Type B pancreatic cell (in vitro differentiated cells): ENCODE data around the gene MTA1. TPM values are rescaled to one million over a fixed set of nuclear protein-coding genes. Genes with fewer than 3 reads are reported as not detected.

ENCODE experiments used
- DNase-seq: peaks from one replicate; pipeline ENCODE4 v3.0.0; 2021; ENCODE audit warnings: mixed read lengths; ENCODE audit not compliant: unreplicated experiment; ENCODE audit errors: extremely low spot score
- H3K27ac Mint-ChIP-seq: 2 replicates; pipeline ENCODE4 v1.8.0; 2021; ENCODE audit warnings: mild to moderate bottlenecking, mixed read lengths
- H3K27me3 Mint-ChIP-seq: 2 replicates; pipeline ENCODE4 v1.8.0; 2021; ENCODE audit warnings: mixed read lengths
- H3K36me3 Mint-ChIP-seq: 2 replicates; pipeline ENCODE4 v1.8.0; 2021; ENCODE audit warnings: mixed read lengths
- H3K4me1 Mint-ChIP-seq: one replicate; pipeline ENCODE4 v1.8.0; 2021; ENCODE audit warnings: mixed read lengths; ENCODE audit not compliant: unreplicated experiment
- H3K4me3 Mint-ChIP-seq: 2 replicates; pipeline ENCODE4 v1.8.0; 2021; ENCODE audit warnings: mild to moderate bottlenecking, mixed read lengths
- H3K9me3 Mint-ChIP-seq: 2 replicates; pipeline ENCODE4 v1.8.0; 2021; ENCODE audit warnings: mixed read lengths
- total RNA-seq: library from RNA; stranded (reverse); gene quantifications from 2 replicates; pipeline ENCODE4 v1.2.1, GENCODE V29; 2021; ENCODE audit warnings: low replicate concordance
- TF ChIP-seq, protein P1 (sequence below): fragments of 200-600 bp; sonication (generic); conservative IDR thresholded peaks from 2 replicates; pipeline ENCODE4 v1.5.0; 2021; ENCODE audit warnings: antibody characterized with exemption, mild to moderate bottlenecking

MTA1 gene
- total RNA-seq, 1 donor from 2014 or later = 194 TPM

DNA sequence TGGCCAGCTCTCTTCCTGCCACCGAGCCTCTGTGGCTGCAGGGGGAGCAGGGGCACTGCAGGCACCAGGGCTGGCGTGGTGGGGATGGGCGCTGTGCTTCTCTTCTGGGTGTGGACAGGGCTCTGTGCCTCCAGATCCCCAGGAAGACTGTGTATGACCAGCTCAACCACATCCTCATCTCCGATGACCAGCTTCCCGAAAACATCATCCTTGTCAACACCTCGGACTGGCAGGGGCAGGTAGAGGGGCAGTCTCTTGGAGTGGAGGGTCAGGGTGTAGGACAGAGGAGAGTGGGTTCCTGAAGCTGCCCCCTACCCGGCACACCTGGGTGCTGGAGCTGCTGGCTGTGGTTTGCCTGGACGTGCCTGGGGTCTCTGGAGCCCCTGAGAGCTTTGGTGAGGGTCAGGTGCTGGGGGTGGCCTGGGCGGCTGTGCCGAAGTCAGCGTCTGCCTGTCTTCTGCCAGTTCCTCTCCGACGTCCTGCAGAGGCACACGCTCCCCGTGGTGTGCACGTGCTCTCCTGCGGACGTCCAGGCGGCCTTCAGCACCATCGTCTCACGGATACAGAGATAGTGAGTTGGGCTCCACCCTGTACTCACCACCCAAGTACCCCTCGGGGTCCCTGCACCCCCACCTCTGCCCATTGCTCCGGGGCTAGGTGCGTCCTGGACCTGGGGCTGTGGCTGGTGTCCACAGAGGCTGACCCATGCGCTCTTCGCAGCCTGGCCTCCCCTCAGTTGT lies 37.1 kb upstream of the MTA1 start:
- DNase-seq = no peak
- H3K36me3 Mint-ChIP-seq = peaks cover 4% of the 10 kb centered on the region
- no peaks in the 10 kb centered on the region for H3K4me1 Mint-ChIP-seq
- TF ChIP-seq, protein P1, sequence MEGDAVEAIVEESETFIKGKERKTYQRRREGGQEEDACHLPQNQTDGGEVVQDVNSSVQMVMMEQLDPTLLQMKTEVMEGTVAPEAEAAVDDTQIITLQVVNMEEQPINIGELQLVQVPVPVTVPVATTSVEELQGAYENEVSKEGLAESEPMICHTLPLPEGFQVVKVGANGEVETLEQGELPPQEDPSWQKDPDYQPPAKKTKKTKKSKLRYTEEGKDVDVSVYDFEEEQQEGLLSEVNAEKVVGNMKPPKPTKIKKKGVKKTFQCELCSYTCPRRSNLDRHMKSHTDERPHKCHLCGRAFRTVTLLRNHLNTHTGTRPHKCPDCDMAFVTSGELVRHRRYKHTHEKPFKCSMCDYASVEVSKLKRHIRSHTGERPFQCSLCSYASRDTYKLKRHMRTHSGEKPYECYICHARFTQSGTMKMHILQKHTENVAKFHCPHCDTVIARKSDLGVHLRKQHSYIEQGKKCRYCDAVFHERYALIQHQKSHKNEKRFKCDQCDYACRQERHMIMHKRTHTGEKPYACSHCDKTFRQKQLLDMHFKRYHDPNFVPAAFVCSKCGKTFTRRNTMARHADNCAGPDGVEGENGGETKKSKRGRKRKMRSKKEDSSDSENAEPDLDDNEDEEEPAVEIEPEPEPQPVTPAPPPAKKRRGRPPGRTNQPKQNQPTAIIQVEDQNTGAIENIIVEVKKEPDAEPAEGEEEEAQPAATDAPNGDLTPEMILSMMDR = no peak
- no peak overlapping the region for H3K4me3 Mint-ChIP-seq
- no peaks in the 10 kb centered on the region for H3K9me3 Mint-ChIP-seq
- no peaks in the 10 kb centered on the region for H3K27me3 Mint-ChIP-seq
- H3K27ac Mint-ChIP-seq = no peak overlapping the region

DNA sequence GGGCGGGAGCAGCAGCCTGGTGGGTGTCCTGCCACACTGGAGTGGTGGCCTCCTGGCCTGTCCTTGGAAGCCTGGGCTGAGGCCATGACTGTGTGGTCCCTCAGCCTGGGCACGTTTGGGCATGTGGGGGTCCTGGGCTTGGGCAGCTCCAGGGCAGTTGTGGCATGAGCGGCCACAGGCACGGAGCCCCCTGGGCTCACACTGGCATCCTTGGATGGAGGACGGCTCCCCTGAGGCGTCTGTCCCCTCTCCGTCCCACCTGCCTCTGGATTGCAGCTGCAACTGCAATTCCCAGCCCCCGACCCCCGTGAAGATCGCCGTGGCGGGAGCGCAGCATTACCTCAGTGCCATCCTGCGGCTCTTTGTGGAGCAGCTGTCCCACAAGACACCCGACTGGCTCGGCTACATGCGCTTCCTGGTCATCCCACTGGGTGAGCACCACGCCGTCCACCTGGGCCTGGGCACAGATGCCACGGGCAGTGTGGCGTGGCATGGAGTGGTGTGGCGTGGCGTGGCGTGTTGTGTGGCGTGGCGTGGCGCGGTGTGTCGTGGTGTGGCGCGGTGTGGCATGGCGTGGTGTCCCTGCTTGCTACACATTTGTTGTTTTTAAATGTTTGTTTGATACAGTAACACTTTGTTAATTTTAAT lies 36.4 kb upstream of the MTA1 start:
- H3K27me3 Mint-ChIP-seq = no peaks in the 10 kb centered on the region
- H3K27ac Mint-ChIP-seq = no peak overlapping the region
- H3K4me1 Mint-ChIP-seq = no peaks in the 10 kb centered on the region
- H3K9me3 Mint-ChIP-seq = no peaks in the 10 kb centered on the region
- peaks cover 4% of the 10 kb centered on the region for H3K36me3 Mint-ChIP-seq
- no peak for DNase-seq
- no peak overlapping the region for H3K4me3 Mint-ChIP-seq
- TF ChIP-seq, protein P1 = no peak

DNA sequence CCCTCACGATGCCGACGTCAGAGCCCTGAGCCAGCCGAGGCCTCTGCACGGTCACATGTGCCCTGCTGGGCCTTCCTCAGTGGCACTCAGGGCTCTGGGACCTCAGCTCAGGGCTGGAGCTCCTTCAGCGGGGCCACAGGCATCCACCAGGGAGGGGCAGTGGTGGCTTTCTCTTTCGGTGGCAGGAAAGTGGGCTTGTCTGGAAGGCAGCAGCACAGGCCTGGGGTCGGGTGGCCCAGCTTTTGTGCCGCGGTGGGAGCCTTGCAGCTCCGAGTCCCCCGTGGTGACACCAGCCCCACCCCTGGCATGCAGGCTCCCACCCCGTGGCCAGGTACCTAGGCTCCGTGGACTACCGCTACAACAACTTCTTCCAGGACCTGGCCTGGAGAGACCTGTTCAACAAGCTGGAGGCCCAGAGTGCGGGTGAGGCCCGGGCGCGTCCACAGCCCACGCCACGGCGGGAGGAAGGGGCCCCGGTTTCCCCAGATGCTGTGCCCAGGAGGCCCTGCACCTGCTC lies 35.5 kb upstream of the MTA1 start:
- no peaks in the 10 kb centered on the region for H3K9me3 Mint-ChIP-seq
- no peak overlapping the region for H3K4me3 Mint-ChIP-seq
- no peaks in the 10 kb centered on the region for H3K27me3 Mint-ChIP-seq
- DNase-seq = no peak
- TF ChIP-seq, protein P1 = no peak
- peaks cover 4% of the 10 kb centered on the region for H3K36me3 Mint-ChIP-seq
- no peak overlapping the region for H3K27ac Mint-ChIP-seq
- no peaks in the 10 kb centered on the region for H3K4me1 Mint-ChIP-seq

DNA sequence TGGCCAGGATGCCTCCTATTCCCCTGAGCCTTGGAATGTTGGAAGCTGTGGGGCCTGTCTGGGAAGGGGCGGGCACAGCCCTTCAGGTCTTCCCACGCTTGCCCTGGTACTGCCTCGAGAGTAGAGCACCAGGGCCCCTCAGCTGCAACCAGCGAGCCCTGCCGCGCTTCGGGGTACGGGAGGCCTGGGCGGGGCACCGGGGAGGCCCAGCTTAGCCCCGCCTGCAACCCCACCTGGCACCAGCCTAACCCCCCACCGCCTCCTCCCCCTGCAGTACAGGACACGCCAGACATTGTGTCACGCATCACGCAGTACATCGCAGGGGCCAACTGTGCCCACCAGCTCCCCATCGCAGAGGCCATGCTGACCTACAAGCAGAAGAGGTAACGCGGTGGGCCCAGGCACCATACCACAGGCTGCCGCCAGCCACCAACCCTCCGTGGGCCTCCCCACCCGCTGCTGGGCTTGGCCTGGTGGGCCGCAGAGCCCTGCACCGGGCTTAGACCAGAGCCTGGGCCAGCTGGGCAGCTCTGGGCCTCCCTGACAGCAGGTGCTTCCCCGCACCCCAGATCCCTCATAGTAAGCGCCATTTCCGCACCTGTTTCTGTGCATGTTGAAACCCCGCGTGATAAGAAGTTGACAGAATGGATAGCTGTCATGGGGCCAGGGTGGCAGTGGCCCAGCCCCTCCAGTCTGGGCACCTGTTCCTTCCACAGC lies 34.9 kb upstream of the MTA1 start:
- TF ChIP-seq, protein P1 = no peak
- DNase-seq = no peak
- peaks cover 4% of the 10 kb centered on the region for H3K36me3 Mint-ChIP-seq

DNA sequence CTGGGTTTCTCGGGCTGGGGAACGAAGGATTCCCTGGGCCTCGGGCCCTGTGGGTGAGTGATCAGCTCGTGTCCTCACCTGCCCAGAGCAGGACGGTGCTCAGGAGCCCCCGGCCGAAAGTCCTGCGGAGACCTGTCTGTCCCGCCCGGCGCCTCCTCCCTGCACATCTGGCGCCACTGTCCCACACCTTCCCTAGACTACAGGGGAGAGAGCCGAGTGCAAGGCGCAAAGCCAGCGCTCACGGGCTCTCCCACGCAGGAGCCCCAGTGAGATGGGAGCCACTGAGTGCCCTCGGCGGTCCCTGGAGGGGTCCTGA lies 34.3 kb upstream of the MTA1 start:
- Mint-ChIP-seq H3K9me3 (no peaks in the 10 kb centered on the region), H3K4me1 (no peaks in the 10 kb centered on the region), H3K27me3 (no peaks in the 10 kb centered on the region), H3K36me3 (peaks cover 4% of the 10 kb centered on the region), H3K4me3 (no peak overlapping the region), H3K27ac (no peak overlapping the region)
- DNase-seq = no peak
- TF ChIP-seq, protein P1 = no peak

More for the DNA sequence above, 34.9 kb upstream of the MTA1 start:
- H3K4me3 Mint-ChIP-seq = no peak overlapping the region
- no peak overlapping the region for H3K27ac Mint-ChIP-seq
- H3K4me1 Mint-ChIP-seq = no peaks in the 10 kb centered on the region
- no peaks in the 10 kb centered on the region for H3K9me3 Mint-ChIP-seq
- H3K27me3 Mint-ChIP-seq = no peaks in the 10 kb centered on the region
